AG04449 (cell line): ENCODE results near the gene CEBPZOS.

Experiments
- CTCF ChIA-PET: fragments of 350-600 bp; formaldehyde crosslinking; extraction: SDS; loops from one replicate; lab custom pipeline; 2021; ENCODE audit warnings: antibody characterized with exemption; lab: Yijun Ruan, JAX
- POLR2A ChIA-PET: fragments of 400-600, 350-600 bp; formaldehyde crosslinking; extraction: SDS; loops from one replicate; lab custom pipeline; 2020; ENCODE audit warnings: antibody characterized with exemption, inconsistent platforms; lab: Yijun Ruan, JAX
- DNase-seq: peaks from one replicate; pipeline ENCODE4 v3.0.0-alpha.2; 2010; ENCODE audit warnings: low read depth, low spot score
- H3K4me3 ChIP-seq: 2 replicates; pipeline ENCODE4 v1.5.1; 2011; ENCODE audit warnings: low read depth, mild to moderate bottlenecking, control low read depth, low read length
- TF ChIP-seq, protein P1 (sequence below): IDR thresholded peaks from one replicate; pipeline ENCODE4 v1.5.1; 2011; ENCODE audit warnings: mild to moderate bottlenecking, moderate library complexity, low read length, control low read depth, inconsistent platforms; ENCODE audit not compliant: insufficient read depth; ENCODE audit errors: missing control alignments

The CEBPZOS gene

DNA sequence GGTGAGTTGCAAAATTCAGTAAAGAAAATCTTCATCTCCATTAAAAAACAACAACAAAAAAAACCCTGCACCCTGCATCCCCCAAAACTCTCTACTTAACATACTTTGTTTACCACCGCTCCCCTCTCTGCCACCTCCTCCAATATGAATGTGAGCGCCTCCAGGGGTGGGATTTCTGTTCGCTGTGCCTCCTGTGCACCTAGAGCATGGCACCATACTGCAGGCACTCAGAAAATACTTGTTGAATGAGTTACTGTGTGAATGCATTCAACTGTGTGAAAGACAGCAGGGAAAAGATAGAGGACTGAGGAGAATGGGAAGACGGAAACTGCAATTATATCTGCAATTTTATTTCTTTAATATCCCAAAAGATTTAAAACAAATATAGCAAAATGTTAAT is 30.6 kb downstream of the CEBPZOS start:
- TF ChIP-seq, protein P1, sequence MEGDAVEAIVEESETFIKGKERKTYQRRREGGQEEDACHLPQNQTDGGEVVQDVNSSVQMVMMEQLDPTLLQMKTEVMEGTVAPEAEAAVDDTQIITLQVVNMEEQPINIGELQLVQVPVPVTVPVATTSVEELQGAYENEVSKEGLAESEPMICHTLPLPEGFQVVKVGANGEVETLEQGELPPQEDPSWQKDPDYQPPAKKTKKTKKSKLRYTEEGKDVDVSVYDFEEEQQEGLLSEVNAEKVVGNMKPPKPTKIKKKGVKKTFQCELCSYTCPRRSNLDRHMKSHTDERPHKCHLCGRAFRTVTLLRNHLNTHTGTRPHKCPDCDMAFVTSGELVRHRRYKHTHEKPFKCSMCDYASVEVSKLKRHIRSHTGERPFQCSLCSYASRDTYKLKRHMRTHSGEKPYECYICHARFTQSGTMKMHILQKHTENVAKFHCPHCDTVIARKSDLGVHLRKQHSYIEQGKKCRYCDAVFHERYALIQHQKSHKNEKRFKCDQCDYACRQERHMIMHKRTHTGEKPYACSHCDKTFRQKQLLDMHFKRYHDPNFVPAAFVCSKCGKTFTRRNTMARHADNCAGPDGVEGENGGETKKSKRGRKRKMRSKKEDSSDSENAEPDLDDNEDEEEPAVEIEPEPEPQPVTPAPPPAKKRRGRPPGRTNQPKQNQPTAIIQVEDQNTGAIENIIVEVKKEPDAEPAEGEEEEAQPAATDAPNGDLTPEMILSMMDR: no peak
- DNase-seq: no peak
- ChIA-PET POLR2A (no interaction called here), CTCF (no interaction called here)
- H3K4me3 ChIP-seq: no peak overlapping the region

DNA sequence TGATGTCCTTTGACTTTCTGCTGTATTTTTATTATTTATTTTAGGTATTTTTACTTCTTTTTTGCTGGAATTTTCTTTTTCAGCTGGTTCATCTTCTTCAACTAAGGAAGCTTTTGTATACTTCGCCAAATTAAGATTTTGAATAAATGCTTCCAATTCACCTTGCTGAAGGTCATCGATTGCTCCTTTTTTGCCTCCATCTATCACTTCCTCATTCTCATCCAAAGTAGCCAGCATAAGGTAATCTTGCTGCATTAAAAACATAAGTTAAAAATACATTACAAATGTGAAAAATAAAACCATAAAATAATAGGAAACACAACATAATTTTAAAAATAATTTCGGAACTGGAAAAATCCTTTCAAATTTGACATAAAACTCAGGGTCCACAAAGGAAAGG is 32.5 kb downstream of the CEBPZOS start:
- ChIA-PET CTCF (no interaction called here), POLR2A (no interaction called here)
- TF ChIP-seq, protein P1: no peak
- no peak overlapping the region for H3K4me3 ChIP-seq
- no peak for DNase-seq

DNA sequence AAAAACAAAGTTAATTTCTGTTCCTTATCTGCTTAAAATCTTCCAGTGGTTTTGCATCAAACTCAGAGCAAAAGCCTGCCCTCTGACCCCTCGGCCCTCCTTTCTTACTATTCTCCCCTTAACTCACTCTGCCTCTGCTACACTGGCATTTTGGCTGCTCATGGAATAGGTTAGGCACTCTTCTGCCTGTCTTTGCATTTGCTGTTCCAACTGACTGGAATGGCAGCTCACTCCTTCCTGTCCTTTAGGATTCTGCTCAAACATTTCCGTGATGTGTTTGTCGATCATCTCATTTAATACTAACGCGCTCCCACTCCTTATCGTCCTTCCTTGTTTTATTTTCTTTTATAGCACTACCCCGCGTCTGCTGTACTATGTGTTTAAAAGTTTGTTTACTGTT is 34.3 kb downstream of the CEBPZOS start:
- TF ChIP-seq, protein P1: no peak
- H3K4me3 ChIP-seq: peak overlapping the region; percentile 93
- ChIA-PET POLR2A (no interaction called here), CTCF (no interaction called here)
- no peak for DNase-seq

DNA sequence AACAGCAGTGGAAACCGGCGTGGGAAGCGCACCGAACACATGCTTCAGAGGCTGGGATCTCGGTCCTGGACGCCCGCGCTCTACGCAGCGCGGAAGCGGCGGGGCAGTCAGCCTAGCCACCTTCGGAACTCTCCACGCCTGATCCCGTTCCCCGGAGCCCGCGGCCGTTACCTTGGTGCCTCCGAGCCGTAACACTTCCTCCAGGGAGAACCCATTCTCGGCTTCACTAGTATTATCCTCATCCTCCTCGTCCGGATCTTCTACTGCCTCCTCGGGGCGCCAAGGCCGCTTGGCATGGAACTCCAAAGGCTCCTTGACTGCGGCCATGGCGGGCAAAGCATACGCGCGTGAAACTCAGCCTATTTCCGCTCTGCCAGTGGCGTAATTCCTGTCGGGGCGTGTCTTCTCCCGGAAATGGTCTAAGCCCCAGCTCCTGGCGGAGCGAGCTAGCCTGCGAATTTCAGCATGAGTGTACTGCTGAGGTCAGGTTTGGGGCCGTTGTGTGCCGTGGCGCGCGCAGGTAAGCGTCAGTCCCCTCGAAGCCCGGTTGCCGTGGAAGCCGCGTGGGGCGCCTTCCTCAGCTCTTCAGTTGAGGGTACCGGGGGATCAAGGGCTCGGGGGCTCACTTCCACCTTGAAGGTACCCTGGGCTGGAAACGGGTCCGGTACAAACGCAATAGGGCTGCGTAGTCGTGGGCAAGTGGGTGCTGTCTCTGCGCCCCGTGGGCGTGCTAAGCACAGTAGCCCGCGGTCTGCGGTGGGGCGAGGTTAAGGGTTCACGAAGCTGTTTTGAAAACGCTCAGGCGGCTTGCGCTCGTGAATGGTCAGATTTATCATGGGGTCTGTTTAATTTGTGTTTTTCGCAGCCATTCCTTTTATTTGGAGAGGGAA is 35.2 kb downstream of the CEBPZOS start, which contains the start of the genes CEBPZ and NDUFAF7:
CEBPZ (minus strand) TSS at position 356 of the 890 bp plus-strand sequence; CDS start at position 327, 29 bp downstream.
NDUFAF7 (plus strand) TSS at position 418 of the 890 bp plus-strand sequence; CDS start at position 466, 48 bp downstream.
- peak within 1 kb of the TSS; percentile 93 for H3K4me3 ChIP-seq
- TF ChIP-seq, protein P1: no peak
- peak; percentile 63 for DNase-seq
- ChIA-PET POLR2A (interaction anchor here (1.0 kb wide), 1 partner anchor 34 kb away, joined by 3 read pairs; no protein-coding TSS in a partner anchor), CTCF (interaction anchor here (1.0 to 3.2 kb wide), 3 partner anchors 11 to 63 kb away, joined by 3 to 20 read pairs (median 5); no protein-coding TSS in a partner anchor)

DNA sequence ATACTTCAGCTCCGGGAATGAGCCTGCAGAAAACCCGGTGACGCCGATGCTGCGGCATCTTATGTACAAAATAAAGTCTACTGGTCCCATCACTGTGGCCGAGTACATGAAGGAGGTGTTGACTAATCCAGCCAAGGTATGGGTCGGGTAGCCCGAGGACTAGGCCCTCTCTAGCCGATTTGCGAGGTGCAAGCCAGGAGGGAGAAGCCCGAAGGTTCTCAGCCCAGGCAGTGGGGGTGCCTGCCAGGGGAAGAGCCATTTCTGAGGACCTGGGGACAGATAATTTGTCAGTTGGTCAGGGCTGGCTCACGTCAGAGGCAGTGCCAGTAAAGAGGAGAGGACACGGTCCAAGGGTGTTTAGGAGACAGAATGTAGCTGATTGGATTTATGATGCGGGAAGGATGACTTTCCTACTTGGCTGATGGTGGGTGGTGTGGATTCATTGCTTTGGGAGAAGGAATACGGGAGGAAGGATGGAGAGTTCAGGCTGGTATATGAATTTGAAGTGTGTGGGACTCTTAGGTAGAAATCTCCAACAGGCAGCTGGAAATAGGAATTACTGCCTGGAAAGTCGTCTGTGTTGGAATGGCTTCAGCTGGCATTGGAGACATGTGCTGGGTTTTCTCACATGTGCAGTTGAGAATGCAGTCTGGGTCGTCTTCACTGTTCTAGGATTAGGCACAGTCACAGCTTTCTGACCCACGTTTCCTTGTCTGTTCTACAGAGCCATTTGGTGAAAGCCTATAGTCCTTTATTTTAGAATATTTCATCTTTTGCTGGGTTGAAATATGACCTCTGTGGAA is 36.0 kb downstream of the CEBPZOS start:
- ChIA-PET CTCF (interaction anchor here (1.0 to 3.2 kb wide), 3 partner anchors 10 to 64 kb away, joined by 3 to 20 read pairs (median 5); no protein-coding TSS in a partner anchor), POLR2A (interaction anchor here (0.8 to 1.0 kb wide), 2 partner anchors 35 kb away, joined by 3 to 4 read pairs; no protein-coding TSS in a partner anchor)
- peak overlapping the region; percentile 93 for H3K4me3 ChIP-seq
- no peak for DNase-seq
- TF ChIP-seq, protein P1: no peak
